NOMO-1 treated with dmso at 0.1 percent for 144 hours (cell line): Measurements from ENCODE around the gene STON2.

Source experiments
- DNase-seq: peaks from one replicate; lab custom pipeline; 2025; ENCODE audit not compliant: unreplicated experiment; lab: John Stamatoyannopoulos, UW

STON2 gene

DNA sequence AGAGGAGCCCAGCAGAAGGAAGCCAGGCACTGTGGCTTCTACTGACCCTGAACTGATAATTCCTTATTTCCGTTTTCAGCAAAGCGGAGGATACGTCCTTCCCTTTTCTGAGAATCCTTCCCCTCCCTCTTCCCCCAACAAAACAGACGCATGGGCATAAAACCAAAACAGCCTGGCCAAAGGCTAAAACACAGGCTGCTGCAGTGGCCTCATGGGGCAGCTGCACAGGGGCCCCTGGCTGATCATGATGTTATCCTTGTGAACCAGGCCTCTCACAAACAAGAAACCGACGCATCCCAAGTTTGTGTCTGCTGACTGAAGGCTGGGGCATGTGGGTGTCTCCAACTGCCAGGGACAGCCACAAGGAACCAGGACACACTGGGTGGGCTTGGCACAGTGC, 23.4 kb upstream of the STON2 start:
- DNase-seq = no peak

DNA sequence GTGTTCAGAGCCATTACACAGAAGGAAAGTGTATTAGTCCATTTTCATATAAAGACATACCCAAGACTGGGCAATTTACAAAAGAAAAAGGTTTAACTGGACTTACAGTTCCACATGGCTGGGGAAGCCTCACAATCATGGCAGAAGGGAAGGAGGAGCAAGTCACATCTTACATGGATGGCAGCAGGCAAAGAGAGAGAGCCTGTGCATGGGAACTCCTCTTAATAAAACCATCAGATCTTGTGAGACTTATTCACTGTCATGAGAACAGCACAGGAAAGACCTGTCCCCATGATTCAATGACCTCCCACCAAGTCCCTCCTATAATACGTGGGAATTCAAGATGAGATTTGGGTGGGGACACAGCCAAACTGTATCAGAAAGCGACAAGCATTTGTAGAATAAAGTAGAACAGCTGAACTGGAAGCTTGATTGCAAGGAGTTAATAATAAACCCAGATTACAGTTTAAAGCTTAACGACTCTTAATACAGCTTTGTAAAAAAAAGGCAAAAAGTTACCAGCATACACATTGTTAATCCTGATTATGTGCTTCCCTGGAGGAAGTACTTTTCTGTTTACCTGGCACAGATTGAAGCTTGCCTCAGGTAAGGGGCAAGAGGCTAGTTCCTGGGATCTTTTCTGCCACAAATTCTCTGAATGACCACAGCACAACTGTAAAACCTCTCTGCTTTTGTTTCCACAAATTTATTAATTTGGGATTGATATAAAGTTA, 18.1 kb upstream of the STON2 start:
- DNase-seq = no peak

DNA sequence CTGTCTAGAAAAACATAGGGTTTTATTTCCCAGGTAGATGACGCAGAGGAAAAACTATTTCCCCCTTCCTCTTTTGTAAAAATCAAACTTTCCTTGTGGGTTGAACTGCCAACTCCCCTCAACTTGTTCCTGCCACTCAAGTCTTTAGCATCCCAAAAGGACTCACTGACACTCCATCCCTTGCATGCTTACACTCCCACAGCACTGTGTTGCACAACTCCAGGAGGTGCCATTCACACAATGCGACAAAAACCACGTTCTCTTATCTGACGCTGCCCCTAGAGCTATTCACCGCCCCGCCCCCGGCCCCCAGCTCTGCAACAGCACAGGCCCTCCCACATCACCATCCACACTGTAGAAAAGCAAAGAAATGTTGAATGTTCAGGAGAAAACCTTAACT, 16.9 kb upstream of the STON2 start:
- DNase-seq = no peak

DNA sequence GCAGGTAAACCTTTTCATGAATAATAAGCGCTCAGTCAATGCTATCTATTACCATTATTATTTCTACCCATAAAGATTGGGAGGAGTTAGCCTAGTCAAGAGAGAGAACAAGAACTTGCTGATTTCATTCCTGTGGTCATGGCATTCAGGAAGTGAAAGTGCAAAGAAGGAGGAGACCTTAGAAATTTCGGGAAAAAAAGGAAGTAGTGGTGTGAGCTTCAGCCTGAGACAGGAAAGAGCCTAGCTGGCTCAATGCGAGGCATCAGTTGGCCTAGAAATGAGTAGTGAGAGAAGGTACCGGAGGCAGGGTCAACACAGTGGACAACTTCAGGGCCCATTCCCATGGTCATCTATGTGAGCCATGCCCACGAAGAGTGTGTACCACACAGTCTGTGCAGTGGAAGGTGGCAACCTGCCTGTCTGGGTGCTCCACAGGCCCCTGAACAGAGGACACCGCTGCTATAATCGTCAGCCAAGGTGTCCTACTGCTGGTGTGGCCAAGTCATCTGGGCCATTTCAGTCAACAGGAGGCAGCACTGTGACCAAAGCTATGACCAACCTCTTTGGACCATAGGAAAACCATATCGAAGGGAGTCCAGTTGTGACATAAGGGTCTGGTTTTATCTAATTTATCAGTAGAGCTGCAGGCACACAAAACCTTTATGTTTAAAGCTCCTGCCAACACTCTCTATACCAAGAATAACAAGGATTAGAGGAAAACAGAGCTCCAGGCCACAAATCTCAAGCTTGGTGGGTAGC, 16.2 kb upstream of the STON2 start:
- peak; percentile 93 for DNase-seq

DNA sequence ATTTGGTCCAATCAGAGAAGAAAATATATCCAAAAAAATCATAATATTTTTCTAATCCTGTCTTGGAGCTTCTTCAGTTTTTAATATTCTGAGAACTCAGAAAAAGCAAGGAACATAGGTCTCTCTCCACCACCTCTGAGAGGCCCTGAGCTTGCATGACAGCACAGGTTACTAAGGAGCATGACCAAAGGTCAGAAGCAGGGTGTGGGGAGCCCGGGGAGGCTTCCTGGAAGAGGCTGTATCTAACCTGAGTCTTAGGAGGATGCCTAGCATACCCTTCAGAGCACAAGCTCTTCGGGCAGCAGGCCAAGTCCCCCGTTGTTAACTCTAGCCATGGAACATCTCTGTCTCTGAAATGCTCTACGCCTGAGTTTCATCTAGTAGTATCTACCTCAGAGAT, 15.7 kb upstream of the STON2 start:
- DNase-seq = no peak

DNA sequence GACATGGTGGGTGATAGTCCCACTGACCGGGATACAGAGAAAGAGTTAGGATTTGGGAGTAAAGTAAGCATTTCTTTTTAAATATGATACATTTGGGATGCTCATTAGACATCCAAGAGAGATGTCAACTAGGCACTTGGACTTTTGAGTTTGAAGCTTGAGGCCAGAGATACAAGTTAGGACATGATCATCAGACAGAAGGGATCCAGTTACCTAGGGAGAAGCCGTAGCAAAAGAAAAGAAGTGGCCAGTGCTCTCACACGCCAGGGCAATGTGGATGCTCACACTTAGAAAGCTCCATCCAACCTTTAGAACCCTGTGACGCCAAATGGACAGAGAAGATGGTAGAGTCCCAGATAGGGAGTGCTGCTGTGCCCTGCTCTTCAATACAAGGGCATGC, 14.0 kb upstream of the STON2 start:
- no peak for DNase-seq

DNA sequence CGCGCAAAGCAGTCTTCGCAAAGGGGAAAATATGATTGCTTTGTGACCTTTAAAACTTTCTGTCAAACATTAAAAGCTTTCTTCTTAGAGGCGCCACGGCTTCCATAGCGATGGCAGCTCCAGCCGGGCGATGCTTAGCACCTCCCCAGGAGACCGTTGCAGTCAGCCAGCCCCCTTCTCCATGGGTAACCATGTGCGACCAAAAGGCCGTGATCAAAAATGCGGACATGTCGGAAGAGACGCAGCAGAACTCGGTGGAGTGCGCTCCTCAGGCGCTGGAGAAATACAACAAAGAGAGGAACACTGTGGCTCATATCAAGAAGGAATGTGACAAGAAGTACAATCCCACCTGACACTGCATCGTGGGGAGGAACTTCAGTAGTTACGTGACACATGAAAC, 12.7 kb upstream of the STON2 start:
- no peak for DNase-seq

DNA sequence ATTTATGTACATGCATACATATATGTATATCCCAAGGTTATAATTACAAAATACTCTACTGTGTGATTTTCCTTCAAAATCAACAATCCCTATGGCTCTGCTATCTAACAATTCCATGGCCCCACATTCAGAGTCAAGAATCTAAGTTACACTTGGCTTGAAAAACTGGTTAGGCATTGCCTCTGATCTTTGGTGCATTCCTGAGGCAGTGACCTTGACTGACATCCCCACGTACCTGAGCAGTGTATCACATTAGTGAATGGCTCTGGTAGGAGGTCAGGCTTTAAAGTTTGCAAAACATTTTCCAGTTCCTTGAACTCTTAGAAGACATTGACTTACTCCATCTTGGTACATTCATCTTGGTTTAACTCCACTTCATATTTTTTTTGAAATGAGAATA, 8.5 kb upstream of the STON2 start:
- no peak for DNase-seq

DNA sequence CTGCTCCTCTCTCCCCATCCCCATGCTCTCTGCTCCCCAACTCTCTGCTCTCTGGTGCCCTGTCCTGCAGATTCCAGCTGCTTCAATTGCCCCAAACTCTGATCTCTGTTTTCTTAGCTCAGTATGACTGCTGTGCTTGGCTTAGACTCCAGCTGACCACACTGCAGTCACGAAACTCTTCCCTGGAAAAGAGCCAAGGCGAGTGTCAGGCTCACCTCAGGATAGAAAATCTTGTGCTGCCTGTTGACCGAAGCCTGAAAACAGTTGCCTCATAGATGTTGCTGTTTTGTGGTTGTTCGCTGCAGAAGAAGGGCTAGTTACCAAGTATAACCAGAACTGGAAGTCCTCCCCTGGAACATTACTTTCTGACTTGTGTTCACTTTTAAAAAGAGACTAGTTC, 6.7 kb upstream of the STON2 start:
- DNase-seq = no peak

DNA sequence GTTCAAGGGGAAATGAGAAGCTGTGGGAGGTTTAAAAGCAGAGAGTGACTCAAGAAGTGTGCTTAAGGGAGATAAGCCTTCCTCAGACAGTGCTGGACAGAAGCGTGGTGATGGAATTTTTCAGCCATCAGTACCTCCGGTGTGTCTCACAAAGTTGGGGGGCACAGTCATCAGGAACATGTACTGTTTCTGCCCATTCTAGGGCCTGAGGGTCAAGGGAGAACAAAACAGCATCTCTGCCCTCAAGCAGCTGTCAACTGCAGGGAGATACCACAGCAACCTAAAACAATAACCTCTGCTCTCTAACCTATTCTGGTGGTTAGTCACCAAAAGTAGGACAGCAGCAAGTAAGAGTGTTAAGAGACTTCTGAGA, 2.0 kb upstream of the STON2 start:
- peak; percentile 19 for DNase-seq

DNA sequence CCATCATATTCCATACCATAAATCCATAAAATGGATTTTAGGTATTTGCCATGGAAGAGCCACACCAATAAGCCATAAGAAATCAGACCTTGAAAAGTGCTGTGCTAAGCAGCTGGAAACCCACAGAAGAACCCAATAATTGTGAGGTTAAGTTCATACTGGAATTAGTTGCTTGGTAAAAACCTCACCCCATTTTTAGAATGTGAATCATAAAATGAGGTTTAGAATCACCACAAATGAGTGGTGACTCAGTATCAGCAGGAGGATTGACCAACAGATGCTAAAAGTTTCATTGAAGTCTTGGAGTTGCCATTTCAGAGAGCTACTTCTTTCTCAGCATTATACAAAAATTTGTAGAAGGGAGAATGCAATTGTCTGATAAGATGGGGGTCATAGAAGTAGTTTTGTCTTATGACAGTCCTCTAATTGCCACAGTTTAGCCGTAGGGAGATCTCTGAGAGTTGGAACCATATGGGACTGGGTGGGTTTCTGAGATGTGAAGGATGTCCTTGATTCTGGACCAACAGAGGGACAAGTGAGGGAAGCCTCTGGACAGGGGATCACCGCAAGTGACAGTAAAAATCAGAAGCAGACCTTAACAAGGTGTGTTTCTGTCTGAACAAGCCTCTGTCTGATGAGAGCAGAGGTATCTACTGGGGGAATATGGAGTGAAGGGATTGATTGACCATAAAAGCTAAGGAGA, 1.4 kb upstream of the STON2 start:
- peak; percentile 86 for DNase-seq

DNA sequence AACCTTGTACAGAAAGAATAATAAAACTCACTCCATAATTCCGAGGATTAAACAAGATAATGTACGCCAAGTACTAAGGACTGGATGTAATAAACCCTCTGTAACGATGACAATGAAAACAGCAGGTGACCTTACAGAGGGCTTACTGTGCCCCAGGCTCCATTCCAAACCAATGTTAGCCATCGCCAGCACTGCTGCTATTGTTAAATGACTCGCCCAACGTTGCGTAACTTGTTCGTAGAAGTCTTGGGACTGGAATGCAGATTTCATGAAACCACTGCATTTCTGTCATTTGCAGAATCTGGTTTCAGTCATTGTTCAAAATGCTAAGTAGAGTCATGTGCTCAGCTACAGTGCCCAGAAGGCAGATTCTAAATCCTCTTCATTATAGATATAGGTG, 728 bp upstream of the STON2 start:
- DNase-seq = peak; percentile 14

DNA sequence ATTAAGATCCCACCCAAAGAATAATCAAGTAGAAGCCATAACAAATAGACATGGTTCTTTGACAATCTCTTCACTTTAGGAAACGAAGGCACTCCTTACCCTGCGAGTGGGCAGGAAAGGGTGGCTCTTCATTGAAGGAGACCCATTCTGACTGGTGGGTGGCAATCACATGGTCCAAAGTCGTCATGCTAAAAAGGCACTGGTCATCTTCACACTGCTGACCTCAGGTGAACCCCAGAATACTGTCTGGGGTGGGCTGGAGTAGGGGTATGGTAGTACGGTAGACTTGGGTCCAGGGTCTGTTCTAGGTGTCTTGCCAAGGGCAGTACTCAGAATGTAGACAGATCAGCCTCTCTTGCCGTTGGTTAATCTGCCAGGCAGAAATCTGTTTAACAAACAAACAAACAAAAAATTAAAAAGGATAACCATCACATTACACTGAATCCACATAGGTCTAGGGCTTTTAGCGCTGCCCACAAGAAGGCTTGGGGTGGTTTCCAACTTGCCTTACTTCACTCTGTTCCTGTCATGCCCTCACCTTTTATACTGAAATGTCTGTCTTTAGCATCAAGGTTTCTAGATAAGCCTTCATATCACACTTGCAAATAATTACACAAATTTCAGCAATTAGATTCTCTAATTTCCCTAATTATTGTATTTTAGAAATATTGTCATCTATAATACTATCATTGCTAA, 1.8 kb downstream of the STON2 start:
- no peak for DNase-seq

DNA sequence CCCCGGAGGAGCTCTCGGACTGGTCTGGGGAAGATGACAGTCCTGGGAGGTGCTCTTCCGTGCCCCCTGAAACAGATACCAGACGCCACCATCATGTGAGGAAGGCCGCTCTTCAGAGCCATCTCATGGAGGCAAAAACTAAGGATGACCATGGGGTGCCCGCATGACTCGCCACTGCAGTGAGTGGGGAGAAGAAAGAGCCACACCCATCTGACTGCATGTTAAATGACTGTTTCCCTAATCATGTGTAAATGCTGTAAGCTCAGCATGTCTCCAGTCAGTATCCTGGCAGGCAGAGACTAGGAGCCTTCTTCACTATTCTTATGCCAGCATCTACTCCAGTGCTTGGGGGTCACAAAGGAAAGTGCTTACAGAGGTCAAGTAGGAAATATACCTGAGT, 4.0 kb downstream of the STON2 start:
- DNase-seq = no peak

DNA sequence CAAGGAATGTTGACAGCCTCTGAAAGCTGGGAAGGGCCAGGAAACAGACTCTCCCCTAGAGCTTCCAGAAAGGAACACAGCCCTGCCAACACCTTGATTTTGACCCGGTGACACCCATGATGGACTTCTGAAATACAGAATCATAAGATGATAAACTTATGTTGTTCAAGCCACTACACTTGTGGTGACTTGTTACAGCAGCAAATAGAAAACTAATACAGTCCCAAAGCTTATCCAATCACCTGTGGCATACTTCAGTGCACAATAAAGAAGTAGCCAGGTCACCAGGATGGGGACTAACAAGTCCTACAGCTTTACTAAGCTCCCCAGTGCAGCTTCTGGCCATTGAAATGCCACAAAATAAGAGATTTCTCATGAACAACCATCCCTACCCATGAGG, 5.4 kb downstream of the STON2 start:
- DNase-seq = no peak

DNA sequence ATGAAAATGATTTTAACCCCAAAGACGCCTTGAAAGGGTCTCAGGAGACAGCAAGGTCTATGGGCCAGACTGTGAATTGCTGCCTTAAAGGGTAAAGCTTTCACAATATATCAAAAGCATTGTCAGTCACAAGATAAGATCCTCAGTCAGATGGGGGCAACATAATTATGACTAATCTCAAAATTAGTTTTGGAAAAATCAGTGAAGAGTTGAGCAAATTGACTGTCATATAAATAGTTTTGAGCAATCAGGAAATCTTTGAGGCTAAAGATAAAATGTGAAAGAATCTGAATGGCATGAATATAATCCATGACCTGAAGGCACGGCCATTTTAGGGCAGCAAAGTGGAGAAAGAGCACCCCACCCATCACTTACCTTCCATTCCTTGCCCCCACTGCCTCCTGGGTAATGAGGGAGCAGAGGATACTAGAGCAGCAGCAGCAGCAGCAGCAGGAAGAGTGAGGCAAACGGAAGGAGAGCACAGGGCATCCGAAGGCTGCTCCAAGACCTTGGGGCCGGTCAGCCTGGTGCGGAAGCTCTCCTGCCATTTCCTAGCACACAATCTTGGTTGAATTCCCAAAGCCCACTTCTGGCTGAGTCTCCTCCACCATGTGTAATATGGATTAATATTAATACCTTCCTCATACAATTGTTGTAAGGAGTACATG, 7.0 kb downstream of the STON2 start:
- DNase-seq = no peak

DNA sequence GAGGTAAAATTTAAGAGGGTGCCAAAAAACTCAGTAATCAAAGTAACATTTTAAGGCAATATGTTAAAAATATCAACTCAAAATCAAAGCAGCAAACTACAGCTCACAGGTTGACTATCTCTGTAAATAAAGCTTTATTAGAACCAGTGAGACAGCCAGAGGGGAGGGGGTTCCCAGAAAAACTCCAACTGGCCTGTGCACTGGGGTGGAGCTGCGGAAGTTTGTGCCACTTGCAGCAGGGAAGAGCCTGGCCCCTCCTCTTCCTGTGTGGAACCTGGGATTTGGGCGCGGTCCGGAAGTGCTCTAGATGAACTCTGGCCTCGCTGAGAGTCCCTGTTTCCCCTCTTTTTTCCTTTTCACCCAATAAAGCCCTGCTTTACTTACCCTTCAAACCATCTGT, 8.1 kb downstream of the STON2 start:
- no peak for DNase-seq

DNA sequence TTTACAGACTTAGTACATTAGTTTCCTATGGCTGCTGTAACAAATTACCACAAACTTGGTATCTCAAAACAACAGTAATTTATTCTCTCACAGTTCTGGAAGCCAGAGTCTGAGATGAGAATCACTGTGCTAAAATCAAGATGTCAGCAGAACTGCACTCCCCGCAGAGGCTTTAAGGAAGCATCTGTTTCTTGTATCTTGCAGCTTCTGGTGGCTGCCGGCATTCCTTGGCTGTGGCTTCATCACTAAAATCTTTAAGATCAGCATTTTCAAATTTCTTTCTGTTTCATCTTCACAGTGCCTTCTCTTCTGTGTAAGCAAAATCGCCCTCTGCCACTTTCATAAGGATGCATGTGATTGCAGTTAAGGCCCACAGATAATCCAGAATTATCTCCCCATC, 9.4 kb downstream of the STON2 start:
- DNase-seq = no peak

DNA sequence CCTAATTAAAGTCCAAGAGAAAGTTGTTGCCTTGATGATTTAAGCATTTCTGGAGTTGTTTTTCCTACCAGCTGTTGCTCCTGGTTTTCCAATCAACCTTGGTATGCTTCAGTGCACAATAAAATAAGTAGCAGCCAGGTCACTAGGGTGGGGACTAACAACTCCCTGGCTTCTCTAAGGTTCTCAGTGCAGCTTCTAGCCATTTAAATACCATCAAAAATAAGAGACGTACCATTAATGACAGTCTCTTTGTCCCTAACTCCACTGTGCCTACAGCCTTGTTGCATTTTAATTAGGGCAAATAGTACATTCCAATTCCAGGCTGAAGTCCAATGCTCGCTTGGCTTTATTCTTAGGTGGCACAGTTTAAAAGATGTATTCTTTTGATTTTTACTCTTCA, 11.8 kb downstream of the STON2 start:
- no peak for DNase-seq

DNA sequence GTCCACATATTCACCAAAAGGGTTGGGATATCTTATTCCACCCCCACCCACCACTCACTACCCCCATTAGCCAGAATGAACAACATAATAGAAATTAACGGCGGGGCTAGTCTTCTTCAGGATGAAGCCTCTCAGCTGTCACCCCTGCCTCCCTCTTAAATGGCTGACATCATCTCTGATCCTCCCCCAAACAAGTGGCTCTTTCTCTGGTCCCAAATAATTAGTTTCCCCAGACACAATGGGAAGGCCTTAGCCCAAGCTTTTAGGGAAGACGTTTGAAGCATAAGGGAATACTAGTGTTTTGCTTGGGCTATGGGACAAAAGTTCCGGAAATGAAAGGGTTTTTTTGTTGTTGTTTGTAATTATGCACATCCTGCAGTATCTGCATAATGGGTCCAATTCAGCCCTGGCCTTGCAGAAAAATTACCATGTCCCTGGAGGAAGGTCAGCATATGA, 13.8 kb downstream of the STON2 start:
- no peak for DNase-seq

DNA sequence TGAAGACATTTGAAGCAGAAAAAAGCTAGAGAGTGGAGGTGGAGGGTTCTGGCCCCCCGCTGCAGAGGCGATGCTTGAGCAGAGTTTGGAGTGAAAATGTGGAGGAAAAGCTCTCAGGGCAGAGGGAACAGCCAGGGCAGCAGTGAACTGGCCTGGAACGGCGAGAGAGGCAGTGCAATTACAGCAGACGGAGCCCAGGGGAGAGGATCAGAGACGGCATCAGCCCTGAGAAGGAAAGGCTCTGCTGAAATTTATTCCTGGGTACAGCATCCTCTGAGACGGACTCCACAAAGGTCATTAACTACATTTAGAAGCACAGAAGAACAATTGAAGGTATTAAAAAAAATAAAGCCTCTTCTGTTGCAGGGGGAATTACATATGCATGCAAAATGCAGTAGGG, 14.2 kb downstream of the STON2 start:
- no peak for DNase-seq
